K562 (cell line): ENCODE data around the gene SDK1. TPM values are rescaled to one million over a fixed set of nuclear protein-coding genes. Genes with fewer than 3 reads are reported as not detected.
A peak's percentile ranks its signal among the peaks of the same experiment; 100 is the strongest.

Source experiments
- ATAC-seq: fragments of 200-7000 bp; cut with Tn5 transposase; 3 replicates; pipeline ENCODE4 v1.9.1; 2020; ENCODE audit warnings: moderate library complexity
- BruUV-seq: library from RNA; stranded (reverse); fragments of 400-500 nt; replicated peaks from 2 replicates; lab custom pipeline; 2021; lab: Mats Ljungman, UMichigan
- CTCF ChIA-PET: fragments of 300-600 bp; formaldehyde crosslinking; extraction: SDS; loops from one replicate; lab custom pipeline; 2021; ENCODE audit warnings: low intra/inter-chr PET ratio; lab: Yijun Ruan, JAX
- POLR2A ChIA-PET: fragments of 300-600, 350-650 bp; sonication (Branson Sonifier 250); formaldehyde crosslinking; extraction: SDS; loops from one replicate; lab custom pipeline; 2021; ENCODE audit warnings: antibody characterized with exemption, inconsistent platforms; lab: Yijun Ruan, JAX
- DNase-seq, 4 experiments: peaks; one replicate each; pipeline versions ENCODE4 v3.0.0 to v3.0.0-alpha.2; 2011 to 2018; ENCODE audit warnings: low spot score in 3 of 4, mixed read lengths in 3 of 4; ENCODE audit errors: extremely low read depth in 1 of 4
- FAIRE-seq: peaks from 2 replicates; lab custom pipeline; 2011; peaks lifted over from hg19 to GRCh38; lab: Jason Lieb, UNC
- H2AFZ ChIP-seq: 2 replicates; pipeline ENCODE4 v1.6.0; 2011; ENCODE audit warnings: low read depth, low read length, control low read depth, inconsistent platforms
- H3K27ac ChIP-seq: fragments of 200-600 bp; 3 replicates; pipeline ENCODE4 v1.8.0; 2011; ENCODE audit warnings: low read depth, mild to moderate bottlenecking, control low read depth, inconsistent platforms, low read length, moderate library complexity, mixed read lengths; ENCODE audit errors: extremely low read depth
- H3K27me3 ChIP-seq, 2 experiments: fragments of 300-600 bp in 1 of 2; 2 replicates in 1 of 2; 3 replicates in 1 of 2; pipeline versions ENCODE4 v1.6.0 to v1.8.0; 2011; ENCODE audit warnings: inconsistent platforms in 2 of 2, low read length in 2 of 2, mild to moderate bottlenecking in 1 of 2, mixed read lengths in 1 of 2, moderate library complexity in 1 of 2; ENCODE audit not compliant: control insufficient read depth in 2 of 2, insufficient read depth in 2 of 2
- H3K36me3 ChIP-seq: fragments of 300-600 bp; 3 replicates; pipeline ENCODE4 v1.8.0; 2011; ENCODE audit warnings: mild to moderate bottlenecking, low read length, inconsistent platforms; ENCODE audit not compliant: control insufficient read depth, insufficient read depth
- H3K4me1 ChIP-seq, 2 experiments: fragments of 200-600 bp in 1 of 2; replicated peaks in 1 of 2; 2 replicates in 1 of 2; 3 replicates in 1 of 2; pipeline versions ENCODE4 v1.5.1 to v1.8.0; 2011; ENCODE audit warnings: inconsistent platforms in 2 of 2, low read length in 2 of 2, mild to moderate bottlenecking in 1 of 2, mixed read lengths in 1 of 2, moderate library complexity in 1 of 2; ENCODE audit not compliant: control insufficient read depth in 2 of 2, insufficient read depth in 2 of 2
- H3K4me2 ChIP-seq: 2 replicates; pipeline ENCODE4 v1.6.1; 2011; ENCODE audit warnings: low read length, control low read depth, inconsistent platforms, mixed read lengths; ENCODE audit not compliant: insufficient read depth
- H3K4me3 ChIP-seq: fragments of 200-600 bp; sonication (generic), shearing (Covaris generic); 2 replicates; pipeline ENCODE4 v1.5.1; 2016; ENCODE audit warnings: control low read depth, inconsistent platforms
- H3K79me2 ChIP-seq: fragments of 200-600 bp; 3 replicates; pipeline ENCODE4 v1.8.0; 2011; ENCODE audit warnings: low read length, inconsistent platforms; ENCODE audit not compliant: control insufficient read depth, insufficient read depth
- H3K9ac ChIP-seq, 2 experiments: 2 replicates each; pipeline versions ENCODE4 v1.6.0 to v1.6.1; 2011; ENCODE audit warnings: low read depth in 2 of 2, low read length in 2 of 2, control low read depth in 1 of 2, inconsistent platforms in 1 of 2, mild to moderate bottlenecking in 1 of 2, mixed read lengths in 1 of 2; ENCODE audit not compliant: insufficient read depth in 1 of 2
- H3K9me1 ChIP-seq: one replicate; pipeline ENCODE4 v1.6.0; 2011; ENCODE audit warnings: inconsistent platforms, mild to moderate bottlenecking, low read length, moderate library complexity; ENCODE audit not compliant: control insufficient read depth, insufficient read depth
- H3K9me3 ChIP-seq: replicated peaks from 2 replicates; pipeline ENCODE4 v1.5.1; 2011; ENCODE audit warnings: low read depth, low read length, inconsistent platforms; ENCODE audit not compliant: control insufficient read depth, insufficient read depth
- H4K20me1 ChIP-seq: replicated peaks from 2 replicates; pipeline ENCODE4 v1.6.1; 2011; ENCODE audit warnings: low read length, inconsistent platforms, mixed read lengths; ENCODE audit not compliant: control insufficient read depth, insufficient read depth
- ATF1 ChIP-seq, 2 experiments: fragments of 450-650 bp in 1 of 2; IDR thresholded peaks; 2 replicates each; pipeline ENCODE4 v1.6.1; 2016; ENCODE audit warnings: missing compliant biosample characterization in 1 of 2, missing genetic modification characterization in 1 of 2
- C11orf30 ChIP-seq: fragments of 450-650 bp; IDR thresholded peaks from 2 replicates; pipeline ENCODE4 v1.6.1; 2016; ENCODE audit warnings: low read depth, mild to moderate bottlenecking
- DMBX1 ChIP-seq: fragments of 250-450 bp; sonication (Bioruptor Pico); IDR thresholded peaks from 2 replicates; pipeline ENCODE4 v1.8.0; 2022; ENCODE audit warnings: inconsistent platforms, mild to moderate bottlenecking, moderate library complexity, borderline replicate concordance
- E2F5 ChIP-seq: sonication (generic); formaldehyde crosslinking; IDR thresholded peaks from 2 replicates; pipeline ENCODE4 v1.8.0; 2022; ENCODE audit warnings: mild to moderate bottlenecking, missing genetic modification reagents
- KDM1A ChIP-seq, 2 experiments: fragments of 450-650 bp; IDR thresholded peaks; 2 replicates each; pipeline ENCODE4 v1.6.1; 2016; ENCODE audit warnings: mild to moderate bottlenecking in 2 of 2
- MIER1 ChIP-seq: fragments of 450-650 bp; IDR thresholded peaks from 2 replicates; pipeline ENCODE4 v1.6.1; 2016; ENCODE audit warnings: antibody characterized with exemption, mild to moderate bottlenecking, low read depth
- POLR3A ChIP-seq: IDR thresholded peaks from 2 replicates; pipeline ENCODE4 v1.6.1; 2011; ENCODE audit warnings: borderline replicate concordance, mild to moderate bottlenecking, moderate library complexity; ENCODE audit not compliant: insufficient read length, insufficient read depth; ENCODE audit errors: extremely low read depth
- RHOXF2B ChIP-seq: fragments of 250-450 bp; sonication (Bioruptor Pico); conservative IDR thresholded peaks from 2 replicates; pipeline ENCODE4 v1.5.1; 2021
- XRCC3 ChIP-seq: fragments of 450-650 bp; IDR thresholded peaks from 2 replicates; pipeline ENCODE4 v1.6.1; 2017; ENCODE audit warnings: mild to moderate bottlenecking, moderate library complexity
- ZNF140 ChIP-seq: fragments of 250-450 bp; sonication (Bioruptor Pico); IDR thresholded peaks from 2 replicates; pipeline ENCODE4 v1.8.0; 2021; ENCODE audit warnings: moderate library complexity, mild to moderate bottlenecking, inconsistent platforms
- ZNF316 ChIP-seq: fragments of 450-650 bp; IDR thresholded peaks from 2 replicates; pipeline ENCODE4 v1.6.1; 2016
- WGBS: fragments of 100-300 bp; shearing (Covaris generic); methylation state at CpG from one replicate; pipeline ENCODE4 v1.1.6; 2016; ENCODE audit warnings: low coverage, mixed read lengths; ENCODE audit not compliant: insufficient coverage; ENCODE audit errors: missing lambda C conversion rate; 5-methylcytosine and 5-hydroxymethylcytosine counted together
- in situ Hi-C: fragments of 300-500 bp; cut with MboI; formaldehyde crosslinking; loops from 4 replicates; pipeline ENCODE4 v1.15.0; 2018; ENCODE audit warnings: inconsistent platforms, mixed read lengths
- intact Hi-C: fragments of 100-400 bp; cut with micrococcal nuclease; formaldehyde crosslinking; loops from 2 replicates; pipeline ENCODE4 v1.14.2; 2022
- polyA plus RNA-seq, 8 experiments: library from polyadenylated mRNA; depleted of rRNA in 4 of 8; stranded (reverse) in 5 of 8; unstranded in 3 of 8; fragments of >200 nt; fragmentation: Nextera tagmentation in 2 of 8; fragmentation: Illumina TruSeq in 1 of 8; extraction: Ambion mirVana in 2 of 8; extraction: Trizol in 1 of 8; gene quantifications; 2 replicates each; pipeline versions ENCODE4 v1.2.1 to v1.2.3, GENCODE V29; 2011 to 2014; ENCODE audit warnings: inconsistent platforms in 1 of 8, missing spikeins in 1 of 8
- total RNA-seq, 7 experiments: library from RNA; depleted of rRNA in 6 of 7; stranded (reverse); fragments of >200 nt in 6 of 7; fragmentation: Illumina TruSeq in 2 of 7; extraction: Trizol in 2 of 7; gene quantifications; 2 replicates each; pipeline versions ENCODE4 v1.2.1 to v1.2.3, GENCODE V29; 2011 to 2021; ENCODE audit warnings: low replicate concordance in 1 of 7
- TF ChIP-seq, protein P1 (sequence below): IDR thresholded peaks from 3 replicates; pipeline ENCODE4 v1.6.1; 2011; ENCODE audit warnings: borderline replicate concordance, mild to moderate bottlenecking; ENCODE audit not compliant: insufficient read length, insufficient read depth

SDK1 gene
- total and polyA plus RNA-seq, 9 of the 15 experiments (the other 6 are each of a cell fraction or from before 2014, with no cell fraction given): 0.16 TPM; not detected in 8

- no peak for TF ChIP-seq DMBX1 (CRISPR knock-in tag)
- no peak for TF ChIP-seq ATF1 (CRISPR knock-in tag; IDR thresholded peaks at IDR 0.05)
- no peak for TF ChIP-seq ATF1 (tag; IDR thresholded peaks at IDR 0.05)
- TF ChIP-seq XRCC3: no peak
- TF ChIP-seq, protein P1, sequence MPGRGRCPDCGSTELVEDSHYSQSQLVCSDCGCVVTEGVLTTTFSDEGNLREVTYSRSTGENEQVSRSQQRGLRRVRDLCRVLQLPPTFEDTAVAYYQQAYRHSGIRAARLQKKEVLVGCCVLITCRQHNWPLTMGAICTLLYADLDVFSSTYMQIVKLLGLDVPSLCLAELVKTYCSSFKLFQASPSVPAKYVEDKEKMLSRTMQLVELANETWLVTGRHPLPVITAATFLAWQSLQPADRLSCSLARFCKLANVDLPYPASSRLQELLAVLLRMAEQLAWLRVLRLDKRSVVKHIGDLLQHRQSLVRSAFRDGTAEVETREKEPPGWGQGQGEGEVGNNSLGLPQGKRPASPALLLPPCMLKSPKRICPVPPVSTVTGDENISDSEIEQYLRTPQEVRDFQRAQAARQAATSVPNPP: no peak
- no peak for TF ChIP-seq ZNF140 (CRISPR knock-in tag)
These were observed 162.6 kb downstream of the SDK1 start (continued) for GRCh38 chr7:3463696-3464095.

- Histone ChIP-seq H2AFZ (no peak overlapping the region), H4K20me1 (no peaks in the 10 kb centered on the region), H3K36me3 (no peaks in the 10 kb centered on the region), H3K27ac (no peak overlapping the region), H3K9ac (no peak overlapping the region), H3K27me3 (peaks cover 2 to 5% of the 10 kb centered on the region in 2 experiments; a peak in 1 of 5 replicates)
- CTCF ChIA-PET: no interaction called here
- in situ Hi-C loops (no loop called here), intact Hi-C loops (no loop called here)
- no peak for DNase-seq
- TF ChIP-seq C11orf30 (0 out of 2 replicates have a peak, but pooled peaks have one; percentile 6), ZNF316 (peak; percentile 54), POLR3A (no peak), KDM1A (IDR thresholded peaks at IDR 0.05) (no peak), RHOXF2B (no peak), MIER1 (no peak), E2F5 (CRISPR knock-in tag) (no peak)
- TF ChIP-seq, all 486 proteins: peak for 2
- no peak overlapping the region for H3K4me3 ChIP-seq
- no peaks in the 10 kb centered on the region for H3K9me1 ChIP-seq
- H3K9me3 ChIP-seq: no peaks in the 10 kb centered on the region
- ATAC-seq (no peak), FAIRE-seq (no peak)
- 0% methylated on average over 9 of the region's 9 CpGs for WGBS
- no peaks in the 10 kb centered on the region for H3K4me1 ChIP-seq
- POLR2A ChIA-PET: interaction anchor here (0.5 kb wide), 1 partner anchor 162 kb away, joined by 3 read pairs; no protein-coding TSS in a partner anchor
- BruUV-seq: no TSS peak
- no peak overlapping the region for H3K4me2 ChIP-seq
- no peaks in the 10 kb centered on the region for H3K79me2 ChIP-seq
These were observed 164.0 kb downstream of the SDK1 start for GRCh38 chr7:3464900-3465622.
